GM21367 (cell line): ENCODE results near the gene RTN4.
A peak's percentile ranks its signal among the peaks of the same experiment; 100 is the strongest.
"Not testable (repeated sequence)": the region's sequence is repeated elsewhere in the genome, so short reads cannot be mapped to it uniquely, and the experiment has no call there.

Source experiments
- ATAC-seq: cut with Tn5 transposase; IDR thresholded peaks from one replicate; pipeline ENCODE4 v1.9.1; 2021; ENCODE audit not compliant: unreplicated experiment

Gene RTN4

GRCh38 chr2:55011831-55012671 is 38.2 kb downstream of the RTN4 start:
- ATAC-seq = no peak

GRCh38 chr2:55010915-55011314 is 39.3 kb downstream of the RTN4 start:
- no peak for ATAC-seq

GRCh38 chr2:55010149-55010591 is 40.1 kb downstream of the RTN4 start:
- peak; percentile 95 for ATAC-seq

- ATAC-seq = peak; percentile 26
Measured at GRCh38 chr2:55009277-55010060, 40.8 kb downstream of the RTN4 start.

GRCh38 chr2:55006306-55006705 is 43.9 kb downstream of the RTN4 start:
- ATAC-seq = no peak

GRCh38 chr2:55003706-55004639 is 46.3 kb downstream of the RTN4 start:
- no peak for ATAC-seq

- ATAC-seq = no peak
Measured at GRCh38 chr2:55001716-55002115, 48.5 kb downstream of the RTN4 start.

GRCh38 chr2:55000341-55000740 is 49.9 kb downstream of the RTN4 start:
- no peak for ATAC-seq

GRCh38 chr2:54999182-54999581 is 51.1 kb downstream of the RTN4 start:
- ATAC-seq = no peak

GRCh38 chr2:54997826-54998225 is 52.4 kb downstream of the RTN4 start:
- no peak for ATAC-seq

- no peak for ATAC-seq
Measured at GRCh38 chr2:54995553-54995952, 54.7 kb downstream of the RTN4 start.

- not testable (repeated sequence) for ATAC-seq
Measured at GRCh38 chr2:54990694-54991093, 59.6 kb downstream of the RTN4 start.

- no peak for ATAC-seq
Measured at GRCh38 chr2:54988612-54989011, 61.6 kb downstream of the RTN4 start.

GRCh38 chr2:54986264-54986663 is 64.0 kb downstream of the RTN4 start:
- ATAC-seq = no peak

- no peak for ATAC-seq
Measured at GRCh38 chr2:54984476-54984875, 65.8 kb downstream of the RTN4 start.

- no peak for ATAC-seq
Measured at GRCh38 chr2:54983345-54984220, 66.7 kb downstream of the RTN4 start.

GRCh38 chr2:54981385-54981784 is 68.9 kb downstream of the RTN4 start:
- ATAC-seq = no peak

GRCh38 chr2:54979321-54980044 is 70.8 kb downstream of the RTN4 start:
- ATAC-seq = no peak

GRCh38 chr2:54977149-54977548 is 73.1 kb downstream of the RTN4 start:
- peak; percentile 83 for ATAC-seq
